Cortex of kidney (tissue), 1 donor: Measurements from ENCODE around the gene KDM6B.
"Not testable (repeated sequence)": the region's sequence is repeated elsewhere in the genome, so short reads cannot be mapped to it uniquely, and the experiment has no call there.

ENCODE experiments used
- DNase-seq: peaks from one replicate; lab custom pipeline; 2025; lab: John Stamatoyannopoulos, UW

Gene KDM6B

GRCh38 chr17:7852919-7853690 is 19.1 kb downstream of the KDM6B start:
- DNase-seq = no peak

- no peak for DNase-seq
Measured at GRCh38 chr17:7853691-7854038, 19.6 kb downstream of the KDM6B start.

GRCh38 chr17:7854078-7854777 is 20.2 kb downstream of the KDM6B start:
- DNase-seq = no peak

- DNase-seq = no peak
Measured at GRCh38 chr17:7854851-7855659, 21.0 kb downstream of the KDM6B start, which contains the start of gene TMEM88. Gene TMEM88 (plus strand): TSS chr17:7855066. CDS start chr17:7855075, 9 bp downstream.

- no peak for DNase-seq
Measured at GRCh38 chr17:7855660-7856010, 21.6 kb downstream of the KDM6B start.

- no peak for DNase-seq
Measured at GRCh38 chr17:7856011-7856810, 22.2 kb downstream of the KDM6B start.

- DNase-seq = no peak
Measured at GRCh38 chr17:7856811-7857712, 23.0 kb downstream of the KDM6B start, which contains the start of gene NAA38. Gene NAA38 (minus strand): TSS chr17:7857559. CDS start chr17:7857463, 96 bp downstream.

GRCh38 chr17:7857713-7858521 is 23.9 kb downstream of the KDM6B start, which contains the start of gene CYB5D1:
Gene CYB5D1 (plus strand): TSS chr17:7858003. CDS start chr17:7858135, 132 bp downstream.
- DNase-seq = no peak

GRCh38 chr17:7858522-7858810 is 24.4 kb downstream of the KDM6B start:
- no peak for DNase-seq

GRCh38 chr17:7859028-7859427 is 25.0 kb downstream of the KDM6B start:
- DNase-seq = no peak

- no peak for DNase-seq
Measured at GRCh38 chr17:7862692-7863437, 28.8 kb downstream of the KDM6B start.

GRCh38 chr17:7864384-7864783 is 30.4 kb downstream of the KDM6B start:
- not testable (repeated sequence) for DNase-seq

- no peak for DNase-seq
Measured at GRCh38 chr17:7864995-7865650, 31.1 kb downstream of the KDM6B start.

GRCh38 chr17:7867881-7868329 is 33.9 kb downstream of the KDM6B start:
- DNase-seq = no peak

- DNase-seq = no peak
Measured at GRCh38 chr17:7873051-7873450, 39.0 kb downstream of the KDM6B start.

GRCh38 chr17:7875804-7876370 is 41.9 kb downstream of the KDM6B start:
- DNase-seq = no peak

GRCh38 chr17:7878234-7878633 is 44.2 kb downstream of the KDM6B start:
- DNase-seq = no peak
